AG20443 (cell line): ENCODE measurements around the gene MTFR2.
"Not testable (repeated sequence)": the region's sequence is repeated elsewhere in the genome, so short reads cannot be mapped to it uniquely, and the experiment has no call there.

Source experiments
- DNase-seq: peaks from one replicate; pipeline ENCODE4 v3.0.0; 2012; ENCODE audit warnings: low spot score, mixed read lengths

The MTFR2 gene

DNA sequence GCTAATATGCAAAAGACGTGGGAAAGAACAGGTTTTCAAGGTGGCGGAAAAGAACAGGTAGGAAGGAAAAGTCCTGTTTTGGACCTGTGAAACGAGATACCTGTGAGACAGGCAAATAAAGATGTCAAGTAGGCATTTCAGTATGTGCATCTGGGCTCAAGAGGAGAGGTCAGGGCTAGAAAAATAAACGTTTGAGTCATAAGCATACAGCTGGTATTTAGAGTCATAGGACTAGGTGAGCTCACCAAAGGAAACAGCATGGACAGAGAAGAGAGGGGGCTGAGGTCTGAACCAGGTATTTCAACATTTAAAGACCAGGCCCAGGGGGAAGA lies 14.9 kb downstream of the MTFR2 start:
- no peak for DNase-seq

- DNase-seq: no peak
These were observed 17.4 kb downstream of the MTFR2 start for GRCh38 chr6:136232701-136233100.

DNA sequence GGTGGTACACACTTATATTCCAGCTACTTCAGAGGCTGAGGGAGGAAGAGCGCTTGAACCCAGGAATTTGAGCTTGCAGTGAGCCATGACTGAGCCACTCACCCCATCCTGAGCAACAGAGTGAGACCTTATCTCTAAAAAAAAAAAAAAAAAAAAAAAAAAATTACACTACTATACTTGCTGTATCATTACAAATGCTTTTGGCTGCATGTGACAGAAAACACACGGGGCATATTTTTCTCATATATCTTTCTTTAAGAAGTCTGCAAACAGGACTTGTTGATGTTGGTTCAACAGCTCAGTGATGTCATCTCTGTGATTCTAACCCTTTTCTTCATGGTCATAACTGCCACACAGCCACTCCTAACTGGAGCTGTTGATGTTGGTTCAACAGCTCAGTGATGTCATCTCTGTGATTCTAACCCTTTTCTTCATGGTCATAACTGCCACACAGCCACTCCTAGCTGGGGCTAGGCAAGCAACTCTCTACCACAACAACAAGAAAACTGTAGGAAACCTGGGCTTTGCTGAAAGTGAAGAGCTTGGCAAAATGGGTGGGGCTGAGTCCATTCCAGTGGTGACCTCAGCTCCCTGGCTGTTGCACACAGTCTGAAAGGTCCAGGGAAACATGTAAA lies 19.8 kb downstream of the MTFR2 start:
- peak; percentile 66 for DNase-seq

DNA sequence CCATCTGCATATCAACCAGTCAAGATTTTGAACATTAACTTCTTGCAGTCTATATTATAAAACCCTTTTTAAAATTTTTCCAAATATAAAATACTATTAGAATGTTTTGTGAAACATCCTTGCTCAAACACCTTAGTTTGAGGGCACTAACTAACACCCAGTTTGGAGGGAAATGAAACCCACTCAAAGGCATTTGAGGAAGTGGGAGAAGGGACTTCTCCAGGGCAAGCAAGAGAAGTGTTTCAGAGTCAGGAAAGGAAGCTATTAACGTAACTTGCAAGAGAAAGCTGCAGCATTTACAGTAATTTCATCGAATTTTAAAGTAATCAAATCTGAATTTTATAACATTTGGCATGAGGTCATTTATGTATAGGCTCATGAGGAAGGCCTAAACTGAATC lies 21.3 kb downstream of the MTFR2 start:
- no peak for DNase-seq

- DNase-seq: no peak
These were observed 23.3 kb downstream of the MTFR2 start for GRCh38 chr6:136226674-136227377.

- peak; percentile 76 for DNase-seq
These were observed 24.0 kb downstream of the MTFR2 start for GRCh38 chr6:136226027-136226673.

GRCh38 chr6:136225496-136225895 lies 24.6 kb downstream of the MTFR2 start:
- no peak for DNase-seq

- not testable (repeated sequence) for DNase-seq
These were observed 25.1 kb downstream of the MTFR2 start for GRCh38 chr6:136224974-136225373.

DNA sequence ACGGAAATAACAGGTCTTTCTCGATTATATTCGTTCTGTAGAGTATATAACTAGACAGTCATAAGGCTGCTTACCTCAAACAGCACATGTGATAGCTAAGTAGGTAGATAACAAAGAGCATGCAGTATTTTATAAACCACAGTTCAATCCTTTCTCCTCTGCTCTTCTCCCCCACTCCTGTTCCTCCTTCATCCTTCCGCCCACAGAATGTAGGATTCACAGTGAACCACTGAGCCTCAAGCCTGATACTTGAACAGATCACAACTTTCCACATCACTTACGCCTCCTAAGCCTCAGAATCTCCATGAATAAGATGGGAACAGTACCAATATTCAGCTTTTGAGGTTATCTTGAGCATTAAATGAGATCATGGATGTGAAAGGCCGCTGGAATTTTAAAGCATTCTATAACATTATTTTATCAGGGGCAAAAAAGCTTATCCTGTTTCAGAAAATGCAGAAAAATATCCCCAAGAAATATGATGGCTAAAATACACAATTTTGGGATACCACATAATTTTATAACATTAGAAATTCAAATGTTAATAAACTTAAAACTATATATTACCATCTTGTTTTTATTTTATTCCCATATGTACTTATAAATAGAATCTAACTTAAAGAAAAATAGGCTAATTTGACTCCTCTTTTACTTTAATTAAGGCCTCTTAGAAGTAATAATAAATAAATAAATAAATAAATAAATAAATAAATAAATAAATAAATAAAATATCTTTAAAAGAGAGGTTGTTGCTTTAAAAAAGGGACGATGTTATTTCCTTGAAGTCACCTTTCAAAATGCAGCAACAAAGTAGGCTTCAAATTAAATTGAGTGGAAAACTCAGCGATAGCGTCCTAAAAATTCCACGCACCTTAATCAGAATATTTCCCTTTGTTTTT lies 33.4 kb downstream of the MTFR2 start:
- no peak for DNase-seq

DNA sequence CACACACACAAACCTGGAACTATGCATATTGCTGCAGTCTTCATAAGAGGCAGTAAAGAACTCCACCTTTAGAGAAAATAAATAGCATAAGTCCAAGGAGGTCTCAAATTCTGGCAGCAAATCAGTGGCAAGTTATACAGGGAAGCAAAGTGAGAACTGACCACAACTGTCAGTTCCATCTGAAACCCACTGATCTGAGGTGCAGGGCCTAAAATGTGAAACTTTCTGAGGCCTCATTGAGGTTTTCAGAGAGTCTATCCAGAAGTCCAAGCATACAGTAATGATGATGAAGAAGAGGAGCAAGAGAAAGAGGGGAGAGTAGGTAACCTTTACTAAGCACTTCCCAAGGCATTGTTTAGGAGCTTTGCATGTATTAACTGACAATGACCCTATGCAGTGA lies 36.3 kb downstream of the MTFR2 start:
- DNase-seq: no peak

GRCh38 chr6:136213012-136213539 lies 37.0 kb downstream of the MTFR2 start:
- DNase-seq: no peak

GRCh38 chr6:136212608-136213007 lies 37.5 kb downstream of the MTFR2 start:
- no peak for DNase-seq

GRCh38 chr6:136210398-136211165 lies 39.5 kb downstream of the MTFR2 start:
- DNase-seq: no peak

DNA sequence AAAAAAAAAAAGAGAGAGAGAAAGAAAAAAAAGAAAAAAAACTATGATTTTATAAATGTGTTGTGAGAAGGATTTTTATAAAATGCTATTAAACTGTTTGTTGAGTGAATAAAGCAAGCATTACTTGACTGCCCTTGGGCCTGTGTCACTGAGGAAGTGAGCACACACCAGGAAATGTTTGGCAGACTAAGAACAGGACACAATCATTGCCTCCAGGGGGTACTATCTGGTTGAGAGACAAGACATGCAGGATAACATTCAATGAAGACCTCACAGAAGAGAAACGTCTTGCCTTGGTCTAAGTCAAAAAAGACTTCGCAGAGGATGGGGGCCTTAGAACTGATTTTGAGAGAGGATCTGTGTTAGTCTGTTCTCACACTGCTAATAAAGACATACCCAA lies 40.6 kb downstream of the MTFR2 start:
- no peak for DNase-seq

DNA sequence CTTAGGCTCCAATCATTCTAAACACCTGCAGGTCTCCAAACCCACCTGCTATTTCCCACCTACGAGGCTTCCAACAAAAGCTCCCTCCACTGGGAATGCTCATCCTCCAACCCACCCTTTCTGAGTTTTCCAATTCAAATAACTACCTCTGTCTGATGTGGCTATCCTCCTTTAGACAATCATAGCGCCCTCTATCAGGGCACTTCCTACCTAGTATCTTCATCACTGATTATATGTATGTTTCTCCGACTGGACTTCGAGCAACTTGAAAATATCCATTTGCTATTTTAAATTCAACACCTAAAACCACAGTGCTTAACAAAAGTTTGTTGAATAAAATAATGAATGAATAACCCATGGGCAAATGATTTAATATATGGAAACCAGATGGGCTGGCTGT lies 41.3 kb downstream of the MTFR2 start:
- DNase-seq: no peak

- DNase-seq: no peak
These were observed 48.4 kb downstream of the MTFR2 start for GRCh38 chr6:136201732-136202131.

DNA sequence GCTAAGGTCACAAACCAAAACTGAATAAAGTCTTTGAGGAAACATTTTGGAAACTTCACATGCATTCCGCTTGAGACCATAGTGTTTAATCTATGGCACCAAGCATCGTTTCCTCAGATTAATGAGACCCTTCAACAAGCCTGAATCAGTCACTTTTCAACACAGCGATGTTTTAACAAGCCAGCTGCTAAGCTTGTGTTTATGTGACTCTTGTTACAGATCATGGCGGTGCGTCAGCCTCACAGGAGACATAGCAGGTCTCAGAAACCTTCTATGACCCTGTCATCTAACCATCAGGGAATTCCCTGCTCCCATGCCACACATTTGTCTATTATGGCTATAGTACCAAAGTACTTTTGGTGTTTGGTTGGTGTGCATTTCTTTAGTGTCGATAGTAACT lies 57.2 kb downstream of the MTFR2 start:
- DNase-seq: no peak

DNA sequence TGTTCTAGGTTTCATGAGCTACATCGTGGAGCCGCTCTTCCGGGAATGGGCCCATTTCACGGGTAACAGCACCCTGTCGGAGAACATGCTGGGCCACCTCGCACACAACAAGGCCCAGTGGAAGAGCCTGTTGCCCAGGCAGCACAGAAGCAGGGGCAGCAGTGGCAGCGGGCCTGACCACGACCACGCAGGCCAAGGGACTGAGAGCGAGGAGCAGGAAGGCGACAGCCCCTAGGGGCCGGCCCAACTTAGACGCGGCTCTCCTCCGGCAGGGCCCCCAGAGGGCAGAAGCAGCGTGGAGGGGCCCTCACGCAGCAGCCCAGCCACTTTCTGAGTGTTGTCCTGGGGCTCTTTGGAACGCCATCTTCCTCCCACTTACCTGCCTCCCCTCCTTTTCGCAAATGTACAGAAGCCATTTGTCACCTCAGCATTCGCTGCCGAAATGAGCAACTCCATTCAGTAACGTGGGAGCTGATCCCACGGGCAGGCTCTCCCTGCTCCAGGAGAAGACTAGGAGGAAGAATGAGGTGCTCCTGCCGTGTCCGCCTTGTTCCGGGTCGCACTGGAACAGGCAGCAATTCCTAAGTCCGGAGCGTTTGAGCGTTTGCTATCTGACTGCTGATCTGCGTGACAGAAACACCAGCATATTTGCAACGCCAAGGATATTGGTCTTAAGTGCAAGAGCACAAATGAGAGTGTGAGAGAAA lies 58.4 kb downstream of the MTFR2 start:
- DNase-seq: no peak

- DNase-seq: no peak
These were observed 61.0 kb downstream of the MTFR2 start for GRCh38 chr6:136189104-136189503.

GRCh38 chr6:136188486-136188885 lies 61.6 kb downstream of the MTFR2 start:
- DNase-seq: no peak

DNA sequence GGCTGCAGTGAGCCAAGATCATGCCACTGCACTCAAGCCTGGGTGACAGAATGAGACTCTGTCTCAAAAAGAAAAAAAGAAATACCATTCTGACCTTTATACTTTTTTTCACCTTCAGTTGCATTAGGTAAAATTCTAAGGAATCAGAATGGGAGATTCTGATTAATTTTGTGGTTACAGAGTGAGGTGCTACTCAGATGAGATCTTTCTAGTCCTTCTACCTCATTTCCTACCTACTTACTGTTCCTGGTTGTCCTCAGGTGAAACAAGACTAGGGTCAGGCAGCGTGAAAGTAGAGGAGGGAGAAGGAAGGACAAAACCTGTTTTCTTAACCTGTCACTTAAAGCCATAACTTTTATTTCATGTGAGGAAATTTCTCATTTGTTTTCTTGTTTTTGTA lies 63.7 kb downstream of the MTFR2 start:
- DNase-seq: no peak
